ENCODE measurements around the gene NSUN4. TPM values are rescaled to one million over a fixed set of nuclear protein-coding genes. Genes with fewer than 3 reads are reported as not detected.

Gene NSUN4
- total RNA-seq, 1 donor, result 17.4 TPM

GRCh38 chr1:46370214-46370633, 29.6 kb downstream of the NSUN4 start:
- Histone ChIP-seq H2AFZ (ENCODE audit: low read length) (no peak overlapping the region), H3K27me3 (ENCODE audit: insufficient read depth, low read length) (no peaks in the 10 kb centered on the region), H3K4me2 (ENCODE audit: insufficient read depth, low read length) (no peak overlapping the region), H3K4me1 (ENCODE audit: insufficient read depth, low read length) (peaks cover 11% of the 10 kb centered on the region), H3K79me2 (ENCODE audit: insufficient read depth, low read length) (no peaks in the 10 kb centered on the region), H3K4me3 (ENCODE audit: insufficient read depth, low read length) (no peak overlapping the region), H3K9me3 (ENCODE audit: low read depth, low read length) (no peaks in the 10 kb centered on the region), H4K20me1 (ENCODE audit: insufficient read depth, low read length) (peaks cover 2% of the 10 kb centered on the region), H3K36me3 (ENCODE audit: insufficient read depth, low read length) (peaks cover 18% of the 10 kb centered on the region), H3K27ac (ENCODE audit: low read depth, low read length) (peak overlapping the region; percentile 7)
- TF ChIP-seq CTCF (IDR thresholded peaks at IDR 0.05; ENCODE audit: extremely low read depth, low read depth, low read length), result no peak
- DNase-seq (ENCODE audit: insufficient read length, low spot score, missing footprints), result peak; percentile 39

GRCh38 chr1:46372431-46372830, 31.8 kb downstream of the NSUN4 start:
- Histone ChIP-seq H3K36me3 (ENCODE audit: insufficient read depth, low read length) (peaks cover 6% of the 10 kb centered on the region), H3K4me3 (ENCODE audit: insufficient read depth, low read length) (no peak overlapping the region), H3K4me1 (ENCODE audit: insufficient read depth, low read length) (peaks cover 11% of the 10 kb centered on the region), H3K27ac (ENCODE audit: low read depth, low read length) (no peak overlapping the region), H4K20me1 (ENCODE audit: insufficient read depth, low read length) (peaks cover under 1% of the 10 kb centered on the region), H3K79me2 (ENCODE audit: insufficient read depth, low read length) (no peaks in the 10 kb centered on the region), H2AFZ (ENCODE audit: low read length) (no peak overlapping the region), H3K9me3 (ENCODE audit: low read depth, low read length) (no peaks in the 10 kb centered on the region), H3K27me3 (ENCODE audit: insufficient read depth, low read length) (no peaks in the 10 kb centered on the region), H3K4me2 (ENCODE audit: insufficient read depth, low read length) (no peak overlapping the region)
- no peak for TF ChIP-seq CTCF (IDR thresholded peaks at IDR 0.05; ENCODE audit: extremely low read depth, low read depth, low read length)
- no peak for DNase-seq (ENCODE audit: insufficient read length, low spot score, missing footprints)

GRCh38 chr1:46379996-46380395, 39.4 kb downstream of the NSUN4 start:
- H3K4me1 ChIP-seq (ENCODE audit: insufficient read depth, low read length), result no peaks in the 10 kb centered on the region
- H4K20me1 ChIP-seq (ENCODE audit: insufficient read depth, low read length), result no peaks in the 10 kb centered on the region
- no peak overlapping the region for H3K27ac ChIP-seq (ENCODE audit: low read depth, low read length)
- H3K36me3 ChIP-seq (ENCODE audit: insufficient read depth, low read length), result no peaks in the 10 kb centered on the region
- TF ChIP-seq CTCF (IDR thresholded peaks at IDR 0.05; ENCODE audit: extremely low read depth, low read depth, low read length), result no peak
- no peaks in the 10 kb centered on the region for H3K9me3 ChIP-seq (ENCODE audit: low read depth, low read length)
- no peak overlapping the region for H3K4me3 ChIP-seq (ENCODE audit: insufficient read depth, low read length)
- H3K27me3 ChIP-seq (ENCODE audit: insufficient read depth, low read length), result no peaks in the 10 kb centered on the region
- no peak for DNase-seq (ENCODE audit: insufficient read length, low spot score, missing footprints)
- H2AFZ ChIP-seq (ENCODE audit: low read length), result no peak overlapping the region
- H3K79me2 ChIP-seq (ENCODE audit: insufficient read depth, low read length), result no peaks in the 10 kb centered on the region
- H3K4me2 ChIP-seq (ENCODE audit: insufficient read depth, low read length), result no peak overlapping the region

- H3K4me1 ChIP-seq (ENCODE audit: insufficient read depth, low read length), result no peaks in the 10 kb centered on the region
- no peak overlapping the region for H3K4me3 ChIP-seq (ENCODE audit: insufficient read depth, low read length)
- no peaks in the 10 kb centered on the region for H3K36me3 ChIP-seq (ENCODE audit: insufficient read depth, low read length)
- H3K27ac ChIP-seq (ENCODE audit: low read depth, low read length), result no peak overlapping the region
- TF ChIP-seq CTCF (IDR thresholded peaks at IDR 0.05; ENCODE audit: extremely low read depth, low read depth, low read length), result no peak
- no peaks in the 10 kb centered on the region for H3K27me3 ChIP-seq (ENCODE audit: insufficient read depth, low read length)
- H3K79me2 ChIP-seq (ENCODE audit: insufficient read depth, low read length), result no peaks in the 10 kb centered on the region
- H2AFZ ChIP-seq (ENCODE audit: low read length), result no peak overlapping the region
- no peaks in the 10 kb centered on the region for H3K9me3 ChIP-seq (ENCODE audit: low read depth, low read length)
- H3K4me2 ChIP-seq (ENCODE audit: insufficient read depth, low read length), result no peak overlapping the region
- DNase-seq (ENCODE audit: insufficient read length, low spot score, missing footprints), result no peak
- no peaks in the 10 kb centered on the region for H4K20me1 ChIP-seq (ENCODE audit: insufficient read depth, low read length)
These were observed 39.9 kb downstream of the NSUN4 start for GRCh38 chr1:46380508-46380907.

Data from osteoblast (primary cell).